IMR-90 (cell line): ENCODE results near the gene TEFM. TPM values are rescaled to one million over a fixed set of nuclear protein-coding genes. Genes with fewer than 3 reads are reported as not detected.

ENCODE experiments used
- ATAC-seq: fragments of 200-7000 bp; cut with Tn5 transposase; 2 replicates; pipeline ENCODE4 v1.9.1; 2020; ENCODE audit warnings: low read depth, mild to moderate bottlenecking, moderate library complexity
- BruUV-seq: library from RNA; stranded (reverse); fragments of 400-500 nt; replicated peaks from 2 replicates; lab custom pipeline; 2021; lab: Mats Ljungman, UMichigan
- CTCF ChIA-PET: fragments of 300-600 bp; formaldehyde crosslinking; extraction: SDS; loops from one replicate; lab custom pipeline; 2021; ENCODE audit warnings: antibody characterized with exemption; lab: Yijun Ruan, JAX
- POLR2A ChIA-PET: fragments of 300-600 bp; sonication (Branson Sonifier 250); formaldehyde crosslinking; loops from one replicate; lab custom pipeline; 2022; ENCODE audit warnings: antibody characterized with exemption; ENCODE audit not compliant: unreplicated experiment; lab: Charles Lee
- DNase-seq: peaks from one replicate; pipeline ENCODE4 v3.0.0; 2013
- H2AFZ ChIP-seq: replicated peaks from 2 replicates; pipeline ENCODE3; 2013; ENCODE audit warnings: low read length, mild to moderate bottlenecking; ENCODE audit not compliant: poor library complexity
- H2AK5ac ChIP-seq: 2 replicates; pipeline ENCODE4 v1.6.1; 2013; ENCODE audit warnings: low read depth, low read length, inconsistent platforms
- H2AK9ac ChIP-seq: replicated peaks from 2 replicates; pipeline ENCODE3; 2013; ENCODE audit warnings: mild to moderate bottlenecking, low read depth, low read length, moderate library complexity; ENCODE audit not compliant: poor library complexity
- H2BK120ac ChIP-seq: 2 replicates; pipeline ENCODE4 v1.6.1; 2013; ENCODE audit warnings: low read depth, low read length, inconsistent platforms
- H2BK15ac ChIP-seq: 3 replicates; pipeline ENCODE4 v1.6.1; 2013; ENCODE audit warnings: low read depth, low read length, inconsistent platforms
- H2BK20ac ChIP-seq: 2 replicates; pipeline ENCODE4 v1.6.1; 2013; ENCODE audit warnings: low read depth, mild to moderate bottlenecking, inconsistent platforms, low read length, moderate library complexity
- H2BK5ac ChIP-seq: 2 replicates; pipeline ENCODE4 v1.6.1; 2013; ENCODE audit warnings: mild to moderate bottlenecking, low read depth, low read length, inconsistent platforms; ENCODE audit not compliant: poor library complexity, severe bottlenecking
- H3K14ac ChIP-seq: replicated peaks from 2 replicates; pipeline ENCODE4 v1.6.1; 2013; ENCODE audit warnings: low read depth, low read length, inconsistent platforms
- H3K18ac ChIP-seq: 2 replicates; pipeline ENCODE4 v1.6.1; 2013; ENCODE audit warnings: low read depth, low read length, control low read depth
- H3K23ac ChIP-seq: 2 replicates; pipeline ENCODE4 v1.6.1; 2013; ENCODE audit warnings: low read depth, low read length, inconsistent platforms
- H3K27ac ChIP-seq: 2 replicates; pipeline ENCODE4 v1.5.1; 2013; ENCODE audit warnings: mild to moderate bottlenecking, control low read depth, low read length; ENCODE audit not compliant: insufficient read depth
- H3K27me3 ChIP-seq: 2 replicates; pipeline ENCODE4 v1.6.1; 2013; ENCODE audit warnings: low read length; ENCODE audit not compliant: control insufficient read depth, insufficient read depth
- H3K36me3 ChIP-seq: 2 replicates; pipeline ENCODE4 v1.6.1; 2013; ENCODE audit warnings: low read length, mixed read lengths; ENCODE audit not compliant: control insufficient read depth, insufficient read depth
- H3K4ac ChIP-seq: 2 replicates; pipeline ENCODE4 v1.6.1; 2013; ENCODE audit warnings: low read depth, low read length, inconsistent platforms
- H3K4me1 ChIP-seq: 2 replicates; pipeline ENCODE4 v1.6.1; 2013; ENCODE audit warnings: low read length, mixed read lengths; ENCODE audit not compliant: control insufficient read depth, insufficient read depth
- H3K4me2 ChIP-seq: 2 replicates; pipeline ENCODE4 v1.6.1; 2013; ENCODE audit warnings: low read depth, mild to moderate bottlenecking, control low read depth, low read length, moderate library complexity
- H3K4me3 ChIP-seq: 2 replicates; pipeline ENCODE4 v1.5.1; 2013; ENCODE audit warnings: low read depth, mild to moderate bottlenecking, control low read depth, low read length, moderate library complexity; ENCODE audit not compliant: insufficient read depth
- H3K56ac ChIP-seq: 2 replicates; pipeline ENCODE4 v1.6.1; 2013; ENCODE audit warnings: low read length, inconsistent platforms; ENCODE audit not compliant: insufficient read depth; ENCODE audit errors: extremely low read depth
- H3K79me1 ChIP-seq, 2 experiments: 2 replicates each; pipeline ENCODE4 v1.6.1; 2013; ENCODE audit warnings: low read length in 2 of 2, inconsistent platforms in 1 of 2, low read depth in 1 of 2
- H3K9ac ChIP-seq: 2 replicates; pipeline ENCODE4 v1.6.1; 2013; ENCODE audit warnings: low read depth, low read length, control low read depth
- H3K9me1 ChIP-seq: 2 replicates; pipeline ENCODE4 v1.6.1; 2013; ENCODE audit warnings: low read length, inconsistent platforms; ENCODE audit not compliant: insufficient read depth
- H3K9me3 ChIP-seq: 2 replicates; pipeline ENCODE4 v1.6.1; 2013; ENCODE audit warnings: low read length; ENCODE audit not compliant: control insufficient read depth, insufficient read depth
- H4K20me1 ChIP-seq: 2 replicates; pipeline ENCODE4 v1.6.1; 2013; ENCODE audit warnings: low read length, inconsistent platforms; ENCODE audit not compliant: insufficient read depth
- H4K5ac ChIP-seq: 2 replicates; pipeline ENCODE4 v1.6.1; 2013; ENCODE audit warnings: mild to moderate bottlenecking, low read depth, low read length, control low read depth
- H4K8ac ChIP-seq, 2 experiments: 2 replicates each; pipeline ENCODE4 v1.6.1; 2013; ENCODE audit warnings: low read depth in 2 of 2, low read length in 2 of 2, control low read depth in 1 of 2, inconsistent platforms in 1 of 2
- H4K91ac ChIP-seq: 2 replicates; pipeline ENCODE4 v1.6.1; 2013; ENCODE audit warnings: low read depth, low read length, inconsistent platforms; ENCODE audit not compliant: insufficient read depth
- CEBPB ChIP-seq: IDR thresholded peaks from 2 replicates; pipeline ENCODE4 v1.6.1; 2012; ENCODE audit warnings: low read depth, low read length, improper control_type of control experiment
- RAD21 ChIP-seq: IDR thresholded peaks from 2 replicates; pipeline ENCODE4 v1.6.1; 2012; ENCODE audit warnings: low read length, improper control_type of control experiment
- WGBS, 2 experiments: methylation state at CpG; one replicate each; pipeline versions ENCODE4 v1.1.5 to v1.1.7; 2013; ENCODE audit warnings: missing lambda C conversion rate in 2 of 2; ENCODE audit not compliant: insufficient read length in 1 of 2; ENCODE audit errors: extremely low coverage in 2 of 2; 5-methylcytosine and 5-hydroxymethylcytosine counted together
- dilution Hi-C: fragments of 300-500 bp; cut with HindIII; formaldehyde crosslinking; loops from one replicate; pipeline ENCODE4 v1.14.3; 2018; ENCODE audit warnings: low sequenced_read_pairs; ENCODE audit not compliant: unreplicated experiment
- in situ Hi-C: fragments of 300-500 bp; cut with MboI; formaldehyde crosslinking; loops from 3 replicates; pipeline ENCODE4 v1.14.3; 2019; ENCODE audit warnings: low sequenced_read_pairs, inconsistent platforms, mixed read lengths
- intact Hi-C: fragments of 100-400 bp; cut with micrococcal nuclease; formaldehyde crosslinking; loops from 2 replicates; pipeline ENCODE4 v1.10.0; 2022
- polyA plus RNA-seq, 3 experiments: library from polyadenylated mRNA; depleted of rRNA; stranded (reverse); fragments of >200 nt; gene quantifications; 2 replicates each; pipeline ENCODE4 v1.2.3, GENCODE V29; 2012; ENCODE audit warnings: low replicate concordance in 1 of 3
- total RNA-seq: library from RNA; depleted of rRNA; stranded (reverse); fragments of >200 nt; gene quantifications from 2 replicates; pipeline ENCODE4 v1.2.3, GENCODE V29; 2012

The TEFM gene
- total and polyA plus RNA-seq, 2 of the 4 experiments (the other 2 are of a cell fraction) = 7.9 to 13.8 TPM

DNA sequence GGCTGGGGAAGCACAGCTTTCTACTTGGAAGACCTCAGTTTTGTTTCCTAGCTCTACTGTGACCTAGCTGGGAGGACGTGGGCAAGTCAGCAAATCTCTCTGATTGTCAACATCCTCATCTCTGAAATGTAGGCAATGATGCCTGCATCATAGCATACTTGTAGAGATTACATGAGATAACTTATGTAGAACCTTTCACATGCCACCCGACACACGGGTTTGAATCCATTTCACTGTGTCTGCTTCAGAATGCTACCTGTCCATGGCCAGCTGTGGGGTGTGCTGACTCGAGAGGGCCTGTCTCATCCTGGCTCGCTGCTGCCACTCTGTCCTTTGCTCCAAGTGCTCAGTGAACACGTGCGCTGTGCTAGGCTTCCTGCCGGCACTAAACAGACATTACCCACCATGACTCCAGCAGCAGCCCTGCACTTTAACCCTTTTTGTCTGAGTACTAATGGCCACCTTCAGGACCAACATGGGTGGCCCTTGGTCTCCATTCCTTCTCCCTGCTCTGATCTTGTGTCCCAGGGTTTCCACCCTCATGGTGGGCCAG is 23.1 kb upstream of the TEFM start:
- H3K14ac ChIP-seq = 0 out of 2 replicates have a peak overlapping the region, but pooled peaks have one; percentile 8
- POLR2A ChIA-PET = no interaction called here
- no peaks in the 10 kb centered on the region for H3K36me3 ChIP-seq
- H3K4me1 ChIP-seq = no peaks in the 10 kb centered on the region
- no peak overlapping the region for H3K23ac ChIP-seq
- H3K4me3 ChIP-seq = no peak overlapping the region
- no peak overlapping the region for H2BK5ac ChIP-seq
- H4K91ac ChIP-seq = no peak overlapping the region
- no peak for TF ChIP-seq CEBPB
- TF ChIP-seq RAD21 = no peak
- CTCF ChIA-PET = no interaction called here
- no peak for ATAC-seq
- peaks cover 3% of the 10 kb centered on the region; the same call in 1 of the 2 replicates for H3K27me3 ChIP-seq
- no peak overlapping the region for H2BK20ac ChIP-seq
- DNase-seq = no peak
- H2AK5ac ChIP-seq = no peak overlapping the region
- H3K27ac ChIP-seq = no peak overlapping the region
- no CpG with 5 or more reads among the region's 8 CpGs for WGBS, 2 experiments
- H3K9ac ChIP-seq = no peak overlapping the region
- in situ Hi-C loops = no loop called here
- no peak overlapping the region for H4K5ac ChIP-seq
- H3K9me3 ChIP-seq = no peaks in the 10 kb centered on the region
- no TSS peak for BruUV-seq
- H3K18ac ChIP-seq = no peak overlapping the region
- intact Hi-C loops = no loop called here
- no peak overlapping the region for H2BK15ac ChIP-seq
- no peak overlapping the region for H3K56ac ChIP-seq
- no peak overlapping the region for H3K4me2 ChIP-seq
- H4K8ac ChIP-seq = no peak overlapping the region
- H2AK9ac ChIP-seq = peak overlapping the region; percentile 61
- H3K79me1 ChIP-seq = no peaks in the 10 kb centered on the region
- peak overlapping the region; percentile 63 for H2AFZ ChIP-seq
- H2BK120ac ChIP-seq = no peak overlapping the region
- H3K4ac ChIP-seq = no peak overlapping the region
- no peaks in the 10 kb centered on the region for H4K20me1 ChIP-seq
- dilution Hi-C loops = no loop called here
- no peaks in the 10 kb centered on the region; the same call in 1 of the 2 replicates for H3K9me1 ChIP-seq
